ENCODE results near the gene VSIG8. TPM values are rescaled to one million over a fixed set of nuclear protein-coding genes. Genes with fewer than 3 reads are reported as not detected.

VSIG8 gene
- total and polyA plus RNA-seq, 2 of the 8 experiments (the other 6 are each of a cell fraction or from before 2014, with no cell fraction given), result not detected

GRCh38 chr1:159900086-159900680 is 37.7 kb upstream of the VSIG8 start, which contains the start of gene CFAP45 (continued):
- no peak for TF ChIP-seq CHD7 (IDR thresholded peaks at IDR 0.05; ENCODE audit: insufficient replicate concordance, low read length)
- no peak for TF ChIP-seq CTBP2 (IDR thresholded peaks at IDR 0.05; ENCODE audit: borderline replicate concordance, insufficient read depth, insufficient read length, low read length)
- no peak for TF ChIP-seq NANOG (IDR thresholded peaks at IDR 0.05; ENCODE audit: insufficient read depth, low read depth, low read length, poor library complexity, severe bottlenecking)
- no peak for TF ChIP-seq BACH1 (IDR thresholded peaks at IDR 0.05; ENCODE audit: low read length)
- no peak for TF ChIP-seq TBP (IDR thresholded peaks at IDR 0.05; ENCODE audit: low read depth, low read length)
- TF ChIP-seq MAX (IDR thresholded peaks at IDR 0.05), result peak; percentile 51; the same call in 1 of the 2 replicates
- no peak for TF ChIP-seq ATF3 (IDR thresholded peaks at IDR 0.05; ENCODE audit: insufficient read depth, low read depth, low read length)
- TF ChIP-seq NRF1 (IDR thresholded peaks at IDR 0.05; ENCODE audit: low read depth, low read length), result no peak
- peak; percentile 93 for TF ChIP-seq ASH2L (IDR thresholded peaks at IDR 0.05; ENCODE audit: low read length)
- TF ChIP-seq SP1 (IDR thresholded peaks at IDR 0.05; ENCODE audit: low read depth, low read length), result peak; percentile 33; the same call in 1 of the 2 replicates
- no peak; a peak in 1 of 3 replicates for TF ChIP-seq POLR2A (IDR thresholded peaks at IDR 0.05; ENCODE audit: control extremely low read depth in 1 of 2, low read depth in 2 of 2, low read length in 2 of 2)
